BJ (cell line): ENCODE data around the gene GSG1L. TPM values are rescaled to one million over a fixed set of nuclear protein-coding genes. Genes with fewer than 3 reads are reported as not detected.
"Not testable (repeated sequence)": the region's sequence is repeated elsewhere in the genome, so short reads cannot be mapped to it uniquely, and the experiment has no call there.

ENCODE experiments used
- CTCF ChIA-PET: fragments of 350-600 bp; formaldehyde crosslinking; extraction: SDS; loops from one replicate; lab custom pipeline; 2021; ENCODE audit warnings: antibody characterized with exemption, inconsistent platforms; lab: Yijun Ruan, JAX
- POLR2A ChIA-PET: fragments of 300-600 bp; sonication (Branson Sonifier 250); formaldehyde crosslinking; extraction: SDS; loops from one replicate; lab custom pipeline; 2021; ENCODE audit warnings: antibody characterized with exemption; lab: Charles Lee
- DNase-seq: peaks from one replicate; pipeline ENCODE4 v3.0.0-alpha.2; 2011; ENCODE audit warnings: low read depth
- H3K27me3 ChIP-seq: 2 replicates; pipeline ENCODE4 v1.6.0; 2011; ENCODE audit warnings: low read length; ENCODE audit not compliant: control insufficient read depth, insufficient read depth
- H3K36me3 ChIP-seq: 2 replicates; pipeline ENCODE4 v1.5.1; 2011; ENCODE audit warnings: low read length; ENCODE audit not compliant: control insufficient read depth, insufficient read depth
- H3K4me3 ChIP-seq: 2 replicates; pipeline ENCODE4 v1.5.1; 2011; ENCODE audit warnings: low read depth, mild to moderate bottlenecking, control low read depth, low read length
- CTCF ChIP-seq: IDR thresholded peaks from 2 replicates; pipeline ENCODE4 v1.5.1; 2011; ENCODE audit warnings: low read depth, mild to moderate bottlenecking, control low read depth, inconsistent platforms, low read length, moderate library complexity; ENCODE audit not compliant: insufficient read depth
- polyA plus RNA-seq: library from polyadenylated mRNA; depleted of rRNA; stranded (reverse); fragments of >200 nt; gene quantifications from 2 replicates; pipeline ENCODE4 v1.2.3, GENCODE V29; 2011

GSG1L gene
- polyA plus RNA-seq, 1 experiment = not detected

- ChIA-PET CTCF (interaction anchor here (1.6 kb wide), 1 partner anchor 121 kb away, joined by 3 read pairs; no protein-coding TSS in a partner anchor), POLR2A (no interaction called here)
- no peak for TF ChIP-seq CTCF
- Histone ChIP-seq H3K4me3 (no peak overlapping the region), H3K36me3 (no peaks in the 10 kb centered on the region), H3K27me3 (0 out of 2 replicates have a peak, but pooled peaks cover 1% of the 10 kb centered on the region)
- no peak for DNase-seq
Measured at GRCh38 chr16:27950206-27950887, 113.2 kb downstream of the GSG1L start.

DNA sequence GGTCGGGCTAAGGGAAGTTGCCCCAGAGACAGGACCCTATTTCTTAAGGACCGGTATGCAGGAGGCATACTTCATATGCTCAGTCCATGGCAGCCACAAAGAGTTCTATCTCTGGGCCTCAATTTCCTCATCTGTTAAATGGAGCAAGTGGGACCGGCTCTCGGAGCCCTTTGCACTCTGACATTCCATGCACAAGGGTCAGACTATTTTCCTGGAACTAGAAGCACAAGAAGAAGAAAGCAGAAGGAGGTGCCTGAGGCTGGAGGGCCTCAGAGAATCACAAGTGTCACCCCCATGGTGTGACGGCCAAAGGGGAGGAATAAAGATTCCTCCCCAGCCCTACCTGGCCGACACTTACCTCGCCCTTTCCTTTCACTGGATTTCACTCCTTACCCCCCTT is 115.8 kb downstream of the GSG1L start:
- H3K27me3 ChIP-seq = 0 out of 2 replicates have a peak, but pooled peaks cover 1% of the 10 kb centered on the region
- no peak for TF ChIP-seq CTCF
- no peaks in the 10 kb centered on the region for H3K36me3 ChIP-seq
- DNase-seq = no peak
- CTCF ChIA-PET = no interaction called here
- POLR2A ChIA-PET = no interaction called here
- no peak overlapping the region for H3K4me3 ChIP-seq

DNA sequence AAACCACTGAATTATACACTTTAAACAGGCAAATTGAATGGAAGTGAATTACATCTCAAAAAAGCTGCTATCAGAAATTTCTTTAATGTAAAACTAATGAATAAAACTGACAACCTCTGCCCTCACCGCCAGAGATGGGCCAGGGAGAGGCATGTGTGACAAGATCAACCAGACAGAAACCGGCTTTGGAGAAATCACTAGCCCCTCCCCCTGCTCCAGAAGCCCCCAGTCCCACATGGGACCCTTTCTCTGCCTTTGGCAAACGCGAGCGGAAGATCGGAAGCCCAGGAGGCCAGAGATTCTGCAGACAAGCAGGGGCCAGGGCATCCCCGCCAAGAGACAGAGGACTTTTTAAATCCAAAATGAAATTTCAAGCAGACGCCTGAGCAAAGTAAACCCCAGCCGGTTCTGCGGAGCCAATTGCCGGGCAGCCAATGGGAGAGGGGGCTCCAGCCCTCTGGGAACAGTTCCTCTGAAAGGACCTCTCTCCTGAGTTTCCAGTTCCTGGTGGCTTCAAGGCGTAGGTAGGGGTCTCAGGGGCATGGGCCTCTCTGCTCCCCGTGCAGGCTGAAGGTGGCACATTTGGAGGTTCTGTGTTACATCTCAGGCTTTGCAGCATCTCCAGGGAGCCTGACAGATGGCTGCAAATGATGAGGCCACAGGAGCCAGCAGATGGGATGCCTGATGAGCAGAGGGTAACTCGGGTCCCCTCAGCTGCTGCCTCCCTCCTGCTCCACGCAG is 118.1 kb downstream of the GSG1L start:
- no peak for DNase-seq
- ChIA-PET POLR2A (no interaction called here), CTCF (no interaction called here)
- no peaks in the 10 kb centered on the region for H3K36me3 ChIP-seq
- no peak for TF ChIP-seq CTCF
- H3K4me3 ChIP-seq = no peak overlapping the region
- H3K27me3 ChIP-seq = no peaks in the 10 kb centered on the region

- CTCF ChIA-PET = no interaction called here
- no peak overlapping the region for H3K4me3 ChIP-seq
- H3K36me3 ChIP-seq = no peaks in the 10 kb centered on the region
- TF ChIP-seq CTCF = no peak
- no peak for DNase-seq
- POLR2A ChIA-PET = no interaction called here
- no peaks in the 10 kb centered on the region for H3K27me3 ChIP-seq
Measured at GRCh38 chr16:27943766-27944165, 119.7 kb downstream of the GSG1L start.

GRCh38 chr16:27942071-27942470 is 121.4 kb downstream of the GSG1L start:
- CTCF ChIA-PET, H3K36me3 ChIP-seq, H3K27me3 ChIP-seq, DNase-seq, H3K4me3 ChIP-seq, POLR2A ChIA-PET: not testable (repeated sequence)
